ENCODE measurements around the gene SEC22A.

GRCh38 chr3:123291404-123291803 lies 89.7 kb downstream of the SEC22A start:
- TF ChIP-seq, protein P1, sequence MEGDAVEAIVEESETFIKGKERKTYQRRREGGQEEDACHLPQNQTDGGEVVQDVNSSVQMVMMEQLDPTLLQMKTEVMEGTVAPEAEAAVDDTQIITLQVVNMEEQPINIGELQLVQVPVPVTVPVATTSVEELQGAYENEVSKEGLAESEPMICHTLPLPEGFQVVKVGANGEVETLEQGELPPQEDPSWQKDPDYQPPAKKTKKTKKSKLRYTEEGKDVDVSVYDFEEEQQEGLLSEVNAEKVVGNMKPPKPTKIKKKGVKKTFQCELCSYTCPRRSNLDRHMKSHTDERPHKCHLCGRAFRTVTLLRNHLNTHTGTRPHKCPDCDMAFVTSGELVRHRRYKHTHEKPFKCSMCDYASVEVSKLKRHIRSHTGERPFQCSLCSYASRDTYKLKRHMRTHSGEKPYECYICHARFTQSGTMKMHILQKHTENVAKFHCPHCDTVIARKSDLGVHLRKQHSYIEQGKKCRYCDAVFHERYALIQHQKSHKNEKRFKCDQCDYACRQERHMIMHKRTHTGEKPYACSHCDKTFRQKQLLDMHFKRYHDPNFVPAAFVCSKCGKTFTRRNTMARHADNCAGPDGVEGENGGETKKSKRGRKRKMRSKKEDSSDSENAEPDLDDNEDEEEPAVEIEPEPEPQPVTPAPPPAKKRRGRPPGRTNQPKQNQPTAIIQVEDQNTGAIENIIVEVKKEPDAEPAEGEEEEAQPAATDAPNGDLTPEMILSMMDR (IDR thresholded peaks at IDR 0.05) = no peak
- TF ChIP-seq, protein P2, sequence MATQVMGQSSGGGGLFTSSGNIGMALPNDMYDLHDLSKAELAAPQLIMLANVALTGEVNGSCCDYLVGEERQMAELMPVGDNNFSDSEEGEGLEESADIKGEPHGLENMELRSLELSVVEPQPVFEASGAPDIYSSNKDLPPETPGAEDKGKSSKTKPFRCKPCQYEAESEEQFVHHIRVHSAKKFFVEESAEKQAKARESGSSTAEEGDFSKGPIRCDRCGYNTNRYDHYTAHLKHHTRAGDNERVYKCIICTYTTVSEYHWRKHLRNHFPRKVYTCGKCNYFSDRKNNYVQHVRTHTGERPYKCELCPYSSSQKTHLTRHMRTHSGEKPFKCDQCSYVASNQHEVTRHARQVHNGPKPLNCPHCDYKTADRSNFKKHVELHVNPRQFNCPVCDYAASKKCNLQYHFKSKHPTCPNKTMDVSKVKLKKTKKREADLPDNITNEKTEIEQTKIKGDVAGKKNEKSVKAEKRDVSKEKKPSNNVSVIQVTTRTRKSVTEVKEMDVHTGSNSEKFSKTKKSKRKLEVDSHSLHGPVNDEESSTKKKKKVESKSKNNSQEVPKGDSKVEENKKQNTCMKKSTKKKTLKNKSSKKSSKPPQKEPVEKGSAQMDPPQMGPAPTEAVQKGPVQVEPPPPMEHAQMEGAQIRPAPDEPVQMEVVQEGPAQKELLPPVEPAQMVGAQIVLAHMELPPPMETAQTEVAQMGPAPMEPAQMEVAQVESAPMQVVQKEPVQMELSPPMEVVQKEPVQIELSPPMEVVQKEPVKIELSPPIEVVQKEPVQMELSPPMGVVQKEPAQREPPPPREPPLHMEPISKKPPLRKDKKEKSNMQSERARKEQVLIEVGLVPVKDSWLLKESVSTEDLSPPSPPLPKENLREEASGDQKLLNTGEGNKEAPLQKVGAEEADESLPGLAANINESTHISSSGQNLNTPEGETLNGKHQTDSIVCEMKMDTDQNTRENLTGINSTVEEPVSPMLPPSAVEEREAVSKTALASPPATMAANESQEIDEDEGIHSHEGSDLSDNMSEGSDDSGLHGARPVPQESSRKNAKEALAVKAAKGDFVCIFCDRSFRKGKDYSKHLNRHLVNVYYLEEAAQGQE (IDR thresholded peaks at IDR 0.05; ENCODE audit: low read depth, low read length) = no peak
- TF ChIP-seq MXI1 (IDR thresholded peaks at IDR 0.05; ENCODE audit: low read depth, low read length) (no peak), TAF1 (IDR thresholded peaks at IDR 0.05; ENCODE audit: borderline replicate concordance, low read depth, low read length) (no peak), GABPA (IDR thresholded peaks at IDR 0.05; ENCODE audit: low read depth) (no peak), ELF1 (IDR thresholded peaks at IDR 0.05) (no peak), SIN3A (IDR thresholded peaks at IDR 0.05; ENCODE audit: borderline replicate concordance, low read depth, low read length) (no peak), NRF1 (IDR thresholded peaks at IDR 0.05; ENCODE audit: low read depth, low read length) (no peak)

All from SK-N-SH (cell line).